ENCODE data around the gene SNCG. TPM values are rescaled to one million over a fixed set of nuclear protein-coding genes. Genes with fewer than 3 reads are reported as not detected.

SNCG gene
- total RNA-seq: 17.2 TPM
- long read RNA-seq, transcript SNCG-202 (5 exons, 701 nt): major isoform, 5 of 12 reads
- long read RNA-seq, partial matches to known transcripts: 1 of 12 reads
- long read RNA-seq, other reads (novel, unspliced or antisense): 5 of 12 reads

DNA sequence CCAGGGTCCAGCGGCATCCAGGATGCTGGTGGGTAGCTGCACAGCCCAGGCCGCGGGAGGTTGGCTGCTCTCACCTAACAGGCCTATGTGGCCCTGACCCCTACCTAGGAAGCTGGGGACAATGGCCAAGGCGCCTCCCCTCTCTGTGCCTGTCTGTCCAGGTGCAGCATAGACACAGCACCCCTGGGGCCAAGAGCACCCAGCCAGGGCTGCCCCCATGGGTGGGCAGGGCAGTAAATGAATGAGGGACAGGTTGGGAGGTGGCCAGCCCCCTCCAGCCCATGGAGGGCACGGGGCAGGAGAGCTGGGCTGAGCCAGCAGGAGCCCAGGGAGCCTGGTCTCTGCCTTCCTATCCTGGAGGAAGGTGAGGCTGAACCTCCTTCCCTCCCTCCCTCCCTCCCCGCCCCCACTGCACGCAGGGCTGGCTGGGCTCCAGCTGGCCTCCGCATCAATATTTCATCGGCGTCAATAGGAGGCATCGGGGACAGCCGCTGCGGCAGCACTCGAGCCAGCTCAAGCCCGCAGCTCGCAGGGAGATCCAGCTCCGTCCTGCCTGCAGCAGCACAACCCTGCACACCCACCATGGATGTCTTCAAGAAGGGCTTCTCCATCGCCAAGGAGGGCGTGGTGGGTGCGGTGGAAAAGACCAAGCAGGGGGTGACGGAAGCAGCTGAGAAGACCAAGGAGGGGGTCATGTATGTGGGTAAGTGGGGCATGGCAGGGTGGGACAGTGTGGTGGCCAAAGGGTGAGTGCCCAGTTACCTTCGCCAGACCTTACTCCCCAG lies at the start of gene SNCG:
Gene SNCG (plus strand): TSS at position 484 of the 785 bp plus-strand sequence. CDS start 99 bp downstream, at position 583.
- no peaks in the 10 kb centered on the region for H3K36me3 ChIP-seq
- peak within 1 kb of the TSS; percentile 42 for H3K4me3 ChIP-seq
- ATAC-seq (no peak), DNase-seq (peak; percentile 64)
- H3K4me1 ChIP-seq: peaks cover 21% of the 10 kb centered on the region
- peak within 1 kb of the TSS; percentile 75 for H3K27ac ChIP-seq
- no peak for TF ChIP-seq CTCF (IDR thresholded peaks at IDR 0.05)
- intact Hi-C loops (cut with DNase I): no loop called here
- H3K27me3 ChIP-seq: no peaks in the 10 kb centered on the region
- H3K9me3 ChIP-seq: no peaks in the 10 kb centered on the region

GRCh38 chr10:86914734-86915133 lies 43.7 kb upstream of the SNCG start:
- intact Hi-C loops (cut with DNase I): no loop called here
- no peaks in the 10 kb centered on the region for H3K9me3 ChIP-seq
- no peaks in the 10 kb centered on the region for H3K27me3 ChIP-seq
- H3K4me3 ChIP-seq: no peak overlapping the region
- no peak for TF ChIP-seq CTCF (IDR thresholded peaks at IDR 0.05)
- no peaks in the 10 kb centered on the region for H3K4me1 ChIP-seq
- DNase-seq: no peak
- H3K27ac ChIP-seq: no peak overlapping the region
- ATAC-seq: no peak
- peaks cover 20% of the 10 kb centered on the region for H3K36me3 ChIP-seq

GRCh38 chr10:86918022-86918471 lies 40.4 kb upstream of the SNCG start:
- intact Hi-C loops (cut with DNase I): no loop called here
- H3K9me3 ChIP-seq: no peaks in the 10 kb centered on the region
- H3K27me3 ChIP-seq: no peaks in the 10 kb centered on the region
- no peak for ATAC-seq
- peaks cover 42% of the 10 kb centered on the region for H3K36me3 ChIP-seq
- H3K4me3 ChIP-seq: no peak overlapping the region
- no peak overlapping the region for H3K27ac ChIP-seq
- no peaks in the 10 kb centered on the region for H3K4me1 ChIP-seq
- no peak for DNase-seq
- no peak for TF ChIP-seq CTCF (IDR thresholded peaks at IDR 0.05)

DNA sequence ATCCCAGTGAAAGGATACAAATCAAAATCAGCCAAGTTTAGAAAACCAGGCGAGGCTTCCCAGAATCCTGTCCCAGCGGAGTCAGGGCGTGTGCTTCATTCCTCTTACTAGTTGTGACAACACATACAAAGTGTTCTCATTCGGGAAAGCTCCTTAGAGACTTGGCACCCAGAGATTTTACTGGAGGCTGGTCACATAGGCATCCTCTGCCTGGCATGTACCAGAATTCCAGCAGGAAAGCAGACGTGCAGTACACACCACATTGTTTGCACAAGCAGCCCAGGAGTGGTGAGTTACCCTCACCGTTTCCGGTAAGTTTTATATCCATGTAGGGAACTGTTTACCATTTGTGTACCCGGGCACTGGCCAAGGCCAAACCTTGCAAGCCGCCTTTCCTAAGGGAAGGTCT lies 35.8 kb upstream of the SNCG start:
- no peak overlapping the region for H3K27ac ChIP-seq
- intact Hi-C loops (cut with DNase I): no loop called here
- DNase-seq: no peak

More for the DNA sequence above, 35.8 kb upstream of the SNCG start:
- no peaks in the 10 kb centered on the region for H3K27me3 ChIP-seq
- no peak for TF ChIP-seq CTCF (IDR thresholded peaks at IDR 0.05)
- H3K4me3 ChIP-seq: no peak overlapping the region
- no peaks in the 10 kb centered on the region for H3K4me1 ChIP-seq
- H3K9me3 ChIP-seq: no peaks in the 10 kb centered on the region
- peak; percentile 94 for ATAC-seq
- H3K36me3 ChIP-seq: peaks cover 44% of the 10 kb centered on the region
